OCI-LY7 (cell line): ENCODE measurements around the gene HS3ST2.

Experiments used
- EZH2phosphoT487 ChIP-seq: fragments of 200-600 bp; sonication (generic); IDR thresholded peaks from 2 replicates; pipeline ENCODE4 v1.6.1; 2018; ENCODE audit warnings: low read depth, borderline replicate concordance, mild to moderate bottlenecking, mixed run types, antibody characterized with exemption, low read length, moderate library complexity, mixed read lengths
- TF ChIP-seq, protein P1 (sequence below): fragments of 200-600 bp; sonication (generic); conservative IDR thresholded peaks from 2 replicates; pipeline ENCODE4 v1.5.1; 2014; ENCODE audit warnings: mild to moderate bottlenecking, antibody characterized with exemption, low read length, moderate library complexity, mixed read lengths

DNA sequence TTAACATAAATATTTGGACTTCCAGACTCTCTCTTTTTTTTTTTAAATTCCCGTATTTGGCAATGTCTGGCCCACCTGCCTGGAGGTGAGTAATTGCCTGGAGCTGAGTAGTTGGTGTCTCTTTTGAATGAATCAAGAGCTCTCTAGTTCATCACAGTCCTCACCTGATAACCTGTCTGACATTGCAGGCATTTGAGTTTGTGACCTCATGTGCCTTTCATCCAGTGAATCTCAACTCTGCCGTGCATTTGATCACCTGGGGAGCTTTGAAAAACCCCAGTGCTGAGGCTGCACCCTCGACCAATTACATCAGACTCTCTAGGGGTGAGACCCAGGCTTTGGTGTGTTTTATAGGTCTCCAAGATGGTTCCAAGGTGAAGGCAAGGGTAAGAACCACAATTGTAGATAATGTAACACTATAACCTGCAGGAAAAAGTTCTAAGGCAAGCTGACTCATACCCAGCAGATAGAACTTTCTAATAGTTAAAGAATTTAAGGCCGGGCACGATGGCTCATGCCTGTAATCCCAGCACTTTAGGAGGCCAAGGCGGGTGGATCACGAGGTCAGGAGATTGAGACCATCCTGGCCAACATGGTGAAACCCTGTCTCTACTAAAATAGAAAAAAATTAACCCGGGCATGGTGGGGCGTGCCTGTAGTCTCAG is 24.5 kb upstream of the HS3ST2 start:
- TF ChIP-seq, protein P1, sequence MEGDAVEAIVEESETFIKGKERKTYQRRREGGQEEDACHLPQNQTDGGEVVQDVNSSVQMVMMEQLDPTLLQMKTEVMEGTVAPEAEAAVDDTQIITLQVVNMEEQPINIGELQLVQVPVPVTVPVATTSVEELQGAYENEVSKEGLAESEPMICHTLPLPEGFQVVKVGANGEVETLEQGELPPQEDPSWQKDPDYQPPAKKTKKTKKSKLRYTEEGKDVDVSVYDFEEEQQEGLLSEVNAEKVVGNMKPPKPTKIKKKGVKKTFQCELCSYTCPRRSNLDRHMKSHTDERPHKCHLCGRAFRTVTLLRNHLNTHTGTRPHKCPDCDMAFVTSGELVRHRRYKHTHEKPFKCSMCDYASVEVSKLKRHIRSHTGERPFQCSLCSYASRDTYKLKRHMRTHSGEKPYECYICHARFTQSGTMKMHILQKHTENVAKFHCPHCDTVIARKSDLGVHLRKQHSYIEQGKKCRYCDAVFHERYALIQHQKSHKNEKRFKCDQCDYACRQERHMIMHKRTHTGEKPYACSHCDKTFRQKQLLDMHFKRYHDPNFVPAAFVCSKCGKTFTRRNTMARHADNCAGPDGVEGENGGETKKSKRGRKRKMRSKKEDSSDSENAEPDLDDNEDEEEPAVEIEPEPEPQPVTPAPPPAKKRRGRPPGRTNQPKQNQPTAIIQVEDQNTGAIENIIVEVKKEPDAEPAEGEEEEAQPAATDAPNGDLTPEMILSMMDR: no peak
- TF ChIP-seq EZH2phosphoT487: no peak
